ENCODE data around the gene DLL3.

DNA sequence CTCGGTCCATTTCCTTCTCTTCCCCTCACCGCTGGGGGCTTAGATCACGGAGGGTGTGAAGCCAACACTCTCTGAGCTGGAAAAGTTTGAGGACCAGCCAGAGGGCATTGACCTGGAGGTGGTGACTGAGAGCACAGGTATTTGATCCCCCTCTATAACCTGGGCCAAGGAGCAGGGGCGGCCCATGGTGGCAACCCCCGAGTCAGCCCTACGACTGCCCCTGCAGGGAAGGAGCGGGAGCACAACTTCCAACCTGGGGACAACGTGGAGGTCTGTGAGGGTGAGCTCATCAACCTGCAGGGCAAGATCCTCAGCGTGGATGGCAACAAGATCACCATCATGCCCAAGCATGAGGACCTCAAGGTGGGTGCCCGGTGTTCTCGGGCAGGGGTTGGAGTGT, 29.7 kb upstream of the DLL3 start:
- TF ChIP-seq, protein P1, sequence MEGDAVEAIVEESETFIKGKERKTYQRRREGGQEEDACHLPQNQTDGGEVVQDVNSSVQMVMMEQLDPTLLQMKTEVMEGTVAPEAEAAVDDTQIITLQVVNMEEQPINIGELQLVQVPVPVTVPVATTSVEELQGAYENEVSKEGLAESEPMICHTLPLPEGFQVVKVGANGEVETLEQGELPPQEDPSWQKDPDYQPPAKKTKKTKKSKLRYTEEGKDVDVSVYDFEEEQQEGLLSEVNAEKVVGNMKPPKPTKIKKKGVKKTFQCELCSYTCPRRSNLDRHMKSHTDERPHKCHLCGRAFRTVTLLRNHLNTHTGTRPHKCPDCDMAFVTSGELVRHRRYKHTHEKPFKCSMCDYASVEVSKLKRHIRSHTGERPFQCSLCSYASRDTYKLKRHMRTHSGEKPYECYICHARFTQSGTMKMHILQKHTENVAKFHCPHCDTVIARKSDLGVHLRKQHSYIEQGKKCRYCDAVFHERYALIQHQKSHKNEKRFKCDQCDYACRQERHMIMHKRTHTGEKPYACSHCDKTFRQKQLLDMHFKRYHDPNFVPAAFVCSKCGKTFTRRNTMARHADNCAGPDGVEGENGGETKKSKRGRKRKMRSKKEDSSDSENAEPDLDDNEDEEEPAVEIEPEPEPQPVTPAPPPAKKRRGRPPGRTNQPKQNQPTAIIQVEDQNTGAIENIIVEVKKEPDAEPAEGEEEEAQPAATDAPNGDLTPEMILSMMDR (IDR thresholded peaks at IDR 0.05): no peak
- TF ChIP-seq POLR2A (IDR thresholded peaks at IDR 0.05) (no peak), EP300 (IDR thresholded peaks at IDR 0.05) (no peak)

Measured in tibial nerve (tissue), 4 donors.